PC-3 (cell line): ENCODE data around the gene S100A4. TPM values are rescaled to one million over a fixed set of nuclear protein-coding genes. Genes with fewer than 3 reads are reported as not detected.

Source experiments
- ATAC-seq: fragments of 200-7000 bp; cut with Tn5 transposase; 2 replicates; pipeline ENCODE4 v1.9.1; 2020; ENCODE audit warnings: mild to moderate bottlenecking, moderate library complexity
- BruUV-seq: library from RNA; stranded (reverse); fragments of 400-500 nt; replicated peaks from 2 replicates; lab custom pipeline; 2021; lab: Mats Ljungman, UMichigan
- CTCF ChIA-PET: fragments of 300-600 bp; sonication (Branson Sonifier 250); formaldehyde crosslinking; loops from one replicate; lab custom pipeline; 2022; ENCODE audit warnings: antibody characterized with exemption; lab: Charles Lee
- POLR2A ChIA-PET: fragments of 300-600 bp; sonication (Branson Sonifier 250); formaldehyde crosslinking; loops from one replicate; lab custom pipeline; 2022; ENCODE audit warnings: antibody characterized with exemption; ENCODE audit not compliant: unreplicated experiment; lab: Charles Lee
- DNase-seq: peaks from one replicate; pipeline ENCODE4 v3.0.0-alpha.2; 2015
- H2AFZ ChIP-seq: fragments of 300-600 bp; sonication (generic); 2 replicates; pipeline ENCODE4 v1.6.0; 2016; ENCODE audit warnings: antibody characterized with exemption, low read length
- H3F3A ChIP-seq: fragments of 300-600 bp; sonication (generic); one replicate; pipeline ENCODE4 v1.6.0; 2017; ENCODE audit warnings: antibody characterized with exemption, low read length, control low read depth, mild to moderate bottlenecking; ENCODE audit not compliant: unreplicated experiment
- H3K27ac ChIP-seq: fragments of 300-600 bp; sonication (generic); 2 replicates; pipeline ENCODE4 v1.5.1; 2016; ENCODE audit warnings: mild to moderate bottlenecking, low read length
- H3K27me3 ChIP-seq: fragments of 300-600 bp; sonication (generic); 2 replicates; pipeline ENCODE4 v1.6.1; 2016; ENCODE audit warnings: low read length, mixed read lengths
- H3K36me3 ChIP-seq: fragments of 300-600 bp; sonication (generic); 2 replicates; pipeline ENCODE4 v1.6.1; 2016; ENCODE audit warnings: low read depth, mixed run types, low read length, mixed read lengths
- H3K4me1 ChIP-seq: fragments of 300-600 bp; sonication (generic); 2 replicates; pipeline ENCODE4 v1.5.1; 2016; ENCODE audit warnings: low read length; ENCODE audit not compliant: insufficient read depth
- H3K4me2 ChIP-seq: fragments of 300-600 bp; sonication (generic); 2 replicates; pipeline ENCODE4 v1.6.0; 2016; ENCODE audit warnings: low read length
- H3K4me3 ChIP-seq: fragments of 300-600 bp; sonication (generic); 2 replicates; pipeline ENCODE4 v1.5.1; 2016; ENCODE audit warnings: mild to moderate bottlenecking, low read length, mixed read lengths
- H3K79me2 ChIP-seq: fragments of 300-600 bp; sonication (generic); 2 replicates; pipeline ENCODE4 v1.6.1; 2017; ENCODE audit warnings: low read length, mixed read lengths
- H3K9ac ChIP-seq: fragments of 300-600 bp; sonication (generic); 2 replicates; pipeline ENCODE4 v1.6.0; 2016; ENCODE audit warnings: mild to moderate bottlenecking, low read length
- H3K9me2 ChIP-seq: fragments of 300-600 bp; sonication (generic); replicated peaks from 2 replicates; pipeline ENCODE4 v1.6.1; 2016; ENCODE audit warnings: mixed run types, low read length, mixed read lengths
- H3K9me3 ChIP-seq: fragments of 300-600 bp; sonication (generic); 2 replicates; pipeline ENCODE4 v1.6.1; 2016; ENCODE audit warnings: low read length, mixed read lengths
- H4K20me1 ChIP-seq: fragments of 300-600 bp; sonication (generic); 2 replicates; pipeline ENCODE4 v1.6.1; 2016; ENCODE audit warnings: low read length, mixed read lengths
- EZH2 ChIP-seq: fragments of 300-600 bp; sonication (generic); IDR thresholded peaks from one replicate; pipeline ENCODE4 v1.6.1; 2017; ENCODE audit warnings: antibody characterized with exemption, mild to moderate bottlenecking, low read length; ENCODE audit not compliant: unreplicated experiment
- EZH2phosphoT487 ChIP-seq: fragments of 300-600 bp; sonication (generic); IDR thresholded peaks from 2 replicates; pipeline ENCODE4 v1.6.1; 2018; ENCODE audit warnings: mild to moderate bottlenecking, antibody characterized with exemption, low read length, borderline replicate concordance
- intact Hi-C: fragments of 100-400 bp; cut with micrococcal nuclease; formaldehyde crosslinking; loops from 2 replicates; pipeline ENCODE4 v1.9.0; 2023
- total RNA-seq: library from RNA; depleted of rRNA; stranded (reverse); fragments of >200 nt; gene quantifications from 2 replicates; pipeline ENCODE4 v1.2.3, GENCODE V29; 2014
- TF ChIP-seq, protein P1 (sequence below): fragments of 300-600 bp; sonication (generic); conservative IDR thresholded peaks from 2 replicates; pipeline ENCODE4 v1.5.1; 2017; ENCODE audit warnings: antibody characterized with exemption, low read depth, mild to moderate bottlenecking, low read length

Gene S100A4
- total RNA-seq, 1 experiment from 2014 or later: 55.8 TPM

DNA sequence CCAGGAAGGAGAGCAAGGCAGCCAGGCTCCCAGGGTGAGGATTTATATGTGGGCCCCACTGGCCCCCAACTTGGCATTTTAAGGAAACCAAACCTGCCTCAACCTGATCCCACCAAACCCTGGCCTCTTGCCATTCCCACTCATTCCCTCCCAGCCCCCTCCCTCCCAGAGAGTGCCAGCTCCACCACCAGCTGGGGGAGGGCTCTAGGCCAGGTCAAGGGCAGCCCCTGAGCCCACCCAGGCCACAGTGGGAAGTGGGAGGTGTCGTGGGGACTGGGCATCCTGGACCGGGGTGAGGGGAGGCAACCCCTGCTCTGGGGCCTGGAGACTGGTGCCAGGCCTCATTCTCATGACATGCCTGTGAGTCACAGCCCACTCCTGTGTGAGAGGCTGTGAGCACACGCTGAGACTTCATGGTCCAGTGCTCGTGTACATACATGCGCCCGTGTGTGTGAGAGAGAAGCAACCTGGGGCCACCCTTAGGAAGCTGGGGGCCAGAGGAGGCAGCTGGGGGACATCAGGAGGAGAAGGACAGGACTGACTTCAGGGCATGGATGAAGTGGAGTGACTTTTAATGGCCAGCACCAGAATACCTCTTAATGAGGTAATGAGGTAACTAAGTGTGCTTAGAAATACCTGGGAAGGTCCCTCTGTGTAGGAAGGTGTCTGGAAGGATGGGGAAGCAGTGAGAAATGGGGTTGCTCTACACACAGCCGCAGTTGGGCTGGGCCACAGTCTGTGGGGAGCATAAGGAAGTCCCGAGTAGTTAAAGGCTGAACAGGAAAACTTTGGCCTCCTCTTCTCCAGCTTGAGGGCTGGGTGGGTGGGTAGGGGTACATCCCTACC is 20.1 kb upstream of the S100A4 start, which contains the start of gene S100A2:
Gene S100A2 (minus strand): TSS at position 316 of the 846 bp plus-strand sequence. CDS start 1,967 bp downstream, outside the sequence.
- Histone ChIP-seq H3K4me1 (peaks cover 63% of the 10 kb centered on the region), H3K9me2 (no peaks in the 10 kb centered on the region), H3K9ac (peak within 1 kb of the TSS; percentile 94), H2AFZ (0 out of 2 replicates have a peak within 1 kb of the TSS, but pooled peaks have one; percentile 10), H3K36me3 (no peaks in the 10 kb centered on the region), H3K9me3 (no peaks in the 10 kb centered on the region), H3K4me2 (peak within 1 kb of the TSS; percentile 84), H3K4me3 (peak within 1 kb of the TSS; percentile 54), H3F3A (peaks cover 8% of the 10 kb centered on the region), H3K27me3 (no peaks in the 10 kb centered on the region), H3K79me2 (peaks cover 38% of the 10 kb centered on the region), H4K20me1 (no peaks in the 10 kb centered on the region), H3K27ac (peak within 1 kb of the TSS; percentile 100)
- ChIA-PET CTCF (interaction anchor here (0.8 to 2.1 kb wide), 6 partner anchors 21 to 68 kb away, joined by 3 to 25 read pairs (median 5); partner anchors contain the start of genes CHTOP, S100A13 and S100A6), POLR2A (interaction anchor here (0.6 to 2.1 kb wide), 16 partner anchors 8 to 515 kb away, joined by 3 to 35 read pairs (median 8); partner anchors contain the start of genes S100A13, S100A16, S100A4 and S100A5)
- intact Hi-C loops: loop anchor here (1.0 kb wide), 2 partner anchors 20 to 44 kb away; partner anchors contain the start of gene S100A4
- TF ChIP-seq EZH2 (no peak), EZH2phosphoT487 (no peak)
- TF ChIP-seq, protein P1, sequence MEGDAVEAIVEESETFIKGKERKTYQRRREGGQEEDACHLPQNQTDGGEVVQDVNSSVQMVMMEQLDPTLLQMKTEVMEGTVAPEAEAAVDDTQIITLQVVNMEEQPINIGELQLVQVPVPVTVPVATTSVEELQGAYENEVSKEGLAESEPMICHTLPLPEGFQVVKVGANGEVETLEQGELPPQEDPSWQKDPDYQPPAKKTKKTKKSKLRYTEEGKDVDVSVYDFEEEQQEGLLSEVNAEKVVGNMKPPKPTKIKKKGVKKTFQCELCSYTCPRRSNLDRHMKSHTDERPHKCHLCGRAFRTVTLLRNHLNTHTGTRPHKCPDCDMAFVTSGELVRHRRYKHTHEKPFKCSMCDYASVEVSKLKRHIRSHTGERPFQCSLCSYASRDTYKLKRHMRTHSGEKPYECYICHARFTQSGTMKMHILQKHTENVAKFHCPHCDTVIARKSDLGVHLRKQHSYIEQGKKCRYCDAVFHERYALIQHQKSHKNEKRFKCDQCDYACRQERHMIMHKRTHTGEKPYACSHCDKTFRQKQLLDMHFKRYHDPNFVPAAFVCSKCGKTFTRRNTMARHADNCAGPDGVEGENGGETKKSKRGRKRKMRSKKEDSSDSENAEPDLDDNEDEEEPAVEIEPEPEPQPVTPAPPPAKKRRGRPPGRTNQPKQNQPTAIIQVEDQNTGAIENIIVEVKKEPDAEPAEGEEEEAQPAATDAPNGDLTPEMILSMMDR: no peak
- BruUV-seq: no TSS peak
- ATAC-seq: peak; percentile 49
- peak; percentile 98 for DNase-seq

DNA sequence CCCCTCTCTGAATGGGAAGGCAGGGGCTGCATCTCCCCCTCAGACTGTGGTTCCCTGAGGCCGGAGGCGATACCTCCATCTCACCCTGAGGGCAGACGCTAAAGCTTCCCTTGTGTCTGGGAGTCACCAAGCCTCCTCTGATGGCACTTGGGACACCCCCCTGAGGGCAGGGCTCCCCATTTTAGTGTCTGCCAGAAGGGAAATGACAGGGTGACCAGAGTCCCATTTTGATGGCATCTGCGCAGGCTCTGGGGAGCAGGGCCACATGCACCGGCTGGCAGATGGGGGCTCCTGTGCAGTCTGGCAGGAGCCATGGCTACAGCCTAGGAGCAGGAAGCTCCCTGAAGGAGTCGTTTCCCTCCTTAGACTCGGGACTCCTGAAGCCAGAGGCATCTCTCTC is 18.4 kb upstream of the S100A4 start:
- peak overlapping the region; percentile 100 for H3K27ac ChIP-seq
- H3F3A ChIP-seq: peaks cover 8% of the 10 kb centered on the region

More for the DNA sequence above, 18.4 kb upstream of the S100A4 start:
- no peaks in the 10 kb centered on the region for H4K20me1 ChIP-seq
- H3K9me2 ChIP-seq: no peaks in the 10 kb centered on the region
- H3K4me2 ChIP-seq: peak overlapping the region; percentile 84
- no peaks in the 10 kb centered on the region for H3K9me3 ChIP-seq
- TF ChIP-seq, protein P1: no peak
- TF ChIP-seq EZH2 (no peak), EZH2phosphoT487 (no peak)
- CTCF ChIA-PET: interaction anchor here (1.4 kb wide), 1 partner anchor 30 kb away, joined by 3 read pairs; no protein-coding TSS in a partner anchor
- no peaks in the 10 kb centered on the region for H3K27me3 ChIP-seq
- BruUV-seq: no TSS peak
- H3K9ac ChIP-seq: peak overlapping the region; percentile 94
- H3K4me3 ChIP-seq: peak overlapping the region; percentile 12; the same call in 1 of the 2 replicates
- H3K4me1 ChIP-seq: peaks cover 58% of the 10 kb centered on the region
- DNase-seq (no peak), ATAC-seq (no peak)
- POLR2A ChIA-PET: interaction anchor here (1.6 kb wide), 1 partner anchor 29 kb away, joined by 3 read pairs; the partner anchor contains the start of gene S100A6
- no peak overlapping the region for H2AFZ ChIP-seq
- no peaks in the 10 kb centered on the region for H3K36me3 ChIP-seq
- intact Hi-C loops: no loop called here
- H3K79me2 ChIP-seq: peaks cover 38% of the 10 kb centered on the region
